HCT116 (cell line): ENCODE measurements around the gene TPGS1. TPM values are rescaled to one million over a fixed set of nuclear protein-coding genes. Genes with fewer than 3 reads are reported as not detected.

Source experiments
- ATAC-seq: fragments of 200-7000 bp; cut with Tn5 transposase; 2 replicates; pipeline ENCODE4 v1.9.1; 2020; ENCODE audit warnings: mild to moderate bottlenecking, moderate library complexity
- BruUV-seq: library from RNA; stranded (reverse); fragments of 400-500 nt; replicated peaks from 2 replicates; lab custom pipeline; 2021; lab: Mats Ljungman, UMichigan
- CTCF ChIA-PET: fragments of 300-600 bp; sonication (Branson Sonifier 250); formaldehyde crosslinking; loops from one replicate; lab custom pipeline; 2021; ENCODE audit warnings: antibody characterized with exemption; lab: Charles Lee
- POLR2A ChIA-PET: fragments of 300-600, 350-600 bp; sonication (Branson Sonifier 250); formaldehyde crosslinking; loops from one replicate; lab custom pipeline; 2021; ENCODE audit warnings: antibody characterized with exemption; lab: Charles Lee
- RAD21 ChIA-PET, 2 experiments: fragments of 300-600 bp; sonication (Branson Sonifier 250); formaldehyde crosslinking; loops; one replicate each; lab custom pipeline; 2023; ENCODE audit warnings: low total read pairs in 2 of 2; ENCODE audit not compliant: uncharacterized antibody in 2 of 2, unreplicated experiment in 2 of 2, low non-redundant PET in 1 of 2; lab: Charles Lee
- DNase-seq: peaks from one replicate; pipeline ENCODE4 v3.0.0-alpha.2; 2010; ENCODE audit warnings: low read depth, low spot score
- H2AFZ ChIP-seq: fragments of 200-600 bp; shearing (Covaris generic), sonication (generic); 2 replicates; pipeline ENCODE4 v1.6.1; 2017; ENCODE audit warnings: low read depth, mixed run types, mixed read lengths, antibody characterized with exemption, low read length; ENCODE audit not compliant: poor library complexity, severe bottlenecking
- H3K27ac ChIP-seq: 2 replicates; pipeline ENCODE4 v1.5.1; 2012; ENCODE audit warnings: low read depth, low read length
- H3K27me3 ChIP-seq: fragments of 200-600 bp; sonication (generic); 2 replicates; pipeline ENCODE4 v1.6.1; 2016; ENCODE audit warnings: mixed run types, low read length, mixed read lengths; ENCODE audit not compliant: insufficient read depth
- H3K36me3 ChIP-seq, 2 experiments: fragments of 200-500 bp in 1 of 2; fragments of 200-600 bp in 1 of 2; sonication (Bioruptor generic) in 1 of 2; sonication (generic) in 1 of 2; 2 replicates each; pipeline versions ENCODE4 v1.5.1 to v1.6.1; 2014 to 2016; ENCODE audit warnings: low read length in 2 of 2, inconsistent platforms in 1 of 2, mixed read lengths in 1 of 2, mixed run types in 1 of 2; ENCODE audit not compliant: insufficient read depth in 2 of 2, control insufficient read depth in 1 of 2
- H3K4me1 ChIP-seq, 2 experiments: fragments of 200-600 bp in 1 of 2; sonication (generic) in 1 of 2; 2 replicates each; pipeline versions ENCODE4 v1.5.1 to v1.6.1; 2012 to 2017; ENCODE audit warnings: low read length in 2 of 2, inconsistent platforms in 1 of 2, mild to moderate bottlenecking in 1 of 2, mixed read lengths in 1 of 2, mixed run types in 1 of 2, moderate library complexity in 1 of 2; ENCODE audit not compliant: insufficient read depth in 2 of 2, control insufficient read depth in 1 of 2
- H3K4me2 ChIP-seq: fragments of 200-600 bp; sonication (generic); 2 replicates; pipeline ENCODE4 v1.6.1; 2017; ENCODE audit warnings: mixed run types, low read length, mixed read lengths
- H3K4me3 ChIP-seq, 2 experiments: fragments of 200-600 bp in 1 of 2; sonication (generic) in 1 of 2; replicated peaks in 1 of 2; 2 replicates each; pipeline ENCODE4 v1.5.1; 2011 to 2016; ENCODE audit warnings: low read length in 2 of 2, control low read depth in 1 of 2, low read depth in 1 of 2, mild to moderate bottlenecking in 1 of 2, mixed read lengths in 1 of 2, mixed run types in 1 of 2
- H3K79me2 ChIP-seq: fragments of 200-600 bp; sonication (generic); 2 replicates; pipeline ENCODE4 v1.6.1; 2017; ENCODE audit warnings: mild to moderate bottlenecking, mixed run types, low read length, moderate library complexity, mixed read lengths; ENCODE audit not compliant: insufficient read depth
- H3K9ac ChIP-seq: fragments of 200-600 bp; sonication (generic); 2 replicates; pipeline ENCODE4 v1.6.1; 2016; ENCODE audit warnings: low read length, mixed read lengths
- H3K9me2 ChIP-seq: fragments of 200-600 bp; sonication (generic), shearing (Covaris generic); 2 replicates; pipeline ENCODE4 v1.6.1; 2017; ENCODE audit warnings: mixed run types, mild to moderate bottlenecking, moderate library complexity; ENCODE audit not compliant: insufficient read depth
- H3K9me3 ChIP-seq, 2 experiments: fragments of 200-500 bp in 1 of 2; fragments of 200-600 bp in 1 of 2; sonication (Bioruptor generic) in 1 of 2; sonication (generic) in 1 of 2; 2 replicates each; pipeline ENCODE4 v1.6.1; 2014 to 2017; ENCODE audit warnings: low read length in 2 of 2, mixed read lengths in 2 of 2, inconsistent platforms in 1 of 2, low read depth in 1 of 2, mild to moderate bottlenecking in 1 of 2, mixed run types in 1 of 2, moderate library complexity in 1 of 2; ENCODE audit not compliant: control insufficient read depth in 1 of 2, insufficient read depth in 1 of 2
- H4K20me1 ChIP-seq: fragments of 200-600 bp; sonication (generic), shearing (Covaris generic); 2 replicates; pipeline ENCODE4 v1.6.1; 2017; ENCODE audit warnings: mixed run types, mild to moderate bottlenecking, moderate library complexity; ENCODE audit not compliant: insufficient read depth
- EGR1 ChIP-seq: IDR thresholded peaks from 2 replicates; pipeline ENCODE4 v1.6.1; 2012; ENCODE audit warnings: low read depth
- EZH2 ChIP-seq: fragments of 200-600 bp; sonication (generic); IDR thresholded peaks from 2 replicates; pipeline ENCODE4 v1.6.1; 2017; ENCODE audit warnings: antibody characterized with exemption, mixed run types
- EZH2phosphoT487 ChIP-seq: fragments of 200-600 bp; IDR thresholded peaks from 2 replicates; pipeline ENCODE4 v1.6.1; 2018; ENCODE audit warnings: antibody characterized with exemption, borderline replicate concordance
- FOSL1 ChIP-seq: IDR thresholded peaks from 2 replicates; pipeline ENCODE4 v1.6.1; 2012; ENCODE audit warnings: low read depth
- RAD21 ChIP-seq: IDR thresholded peaks from 2 replicates; pipeline ENCODE4 v1.6.1; 2012; ENCODE audit warnings: low read depth, mild to moderate bottlenecking
- SP1 ChIP-seq: IDR thresholded peaks from 2 replicates; pipeline ENCODE4 v1.6.1; 2012; ENCODE audit warnings: low read depth
- TCF7L2 ChIP-seq: IDR thresholded peaks from 2 replicates; pipeline ENCODE4 v1.7.0; 2011; ENCODE audit warnings: borderline replicate concordance, inconsistent platforms; ENCODE audit not compliant: insufficient read depth, insufficient read length; ENCODE audit errors: extremely low read depth
- ZFX ChIP-seq: fragments of 450-650 bp; IDR thresholded peaks from 2 replicates; pipeline ENCODE4 v1.6.1; 2017
- ZNF274 ChIP-seq: fragments of 200-500 bp; sonication (Bioruptor generic); IDR thresholded peaks from 2 replicates; pipeline ENCODE4 v1.6.1; 2014; ENCODE audit warnings: mild to moderate bottlenecking, low read depth, low read length, inconsistent platforms
- intact Hi-C: fragments of 100-400 bp; cut with micrococcal nuclease; formaldehyde crosslinking; loops from 2 replicates; pipeline ENCODE4 v1.10.0; 2022
- total RNA-seq: library from RNA; stranded (reverse); gene quantifications from one replicate; pipeline ENCODE4 v1.2.1, GENCODE V29; 2021; ENCODE audit not compliant: unreplicated experiment
- TF ChIP-seq, protein P1 (sequence below): IDR thresholded peaks from 2 replicates; pipeline ENCODE4 v1.6.1; 2011; ENCODE audit warnings: mild to moderate bottlenecking, low read length, moderate library complexity; ENCODE audit not compliant: insufficient replicate concordance; ENCODE audit errors: extremely low read depth
- TF ChIP-seq, protein P2 (sequence below), 3 experiments: fragments of 200-600 bp in 1 of 3; sonication (generic) in 1 of 3; IDR thresholded peaks in 2 of 3; conservative IDR thresholded peaks in 1 of 3; 2 replicates each; pipeline ENCODE4 v1.5.1; 2012 to 2017; ENCODE audit warnings: low read depth in 2 of 3, low read length in 2 of 3, antibody characterized with exemption in 1 of 3, borderline replicate concordance in 1 of 3, control low read depth in 1 of 3, mild to moderate bottlenecking in 1 of 3, mixed read lengths in 1 of 3, mixed run types in 1 of 3, moderate library complexity in 1 of 3; ENCODE audit not compliant: insufficient read depth in 1 of 3
- TF ChIP-seq, protein P3 (sequence below): IDR thresholded peaks from 2 replicates; pipeline ENCODE4 v1.6.1; 2012; ENCODE audit warnings: low read depth

Gene TPGS1
- total RNA-seq, 1 experiment from 2014 or later = 19.1 TPM

DNA sequence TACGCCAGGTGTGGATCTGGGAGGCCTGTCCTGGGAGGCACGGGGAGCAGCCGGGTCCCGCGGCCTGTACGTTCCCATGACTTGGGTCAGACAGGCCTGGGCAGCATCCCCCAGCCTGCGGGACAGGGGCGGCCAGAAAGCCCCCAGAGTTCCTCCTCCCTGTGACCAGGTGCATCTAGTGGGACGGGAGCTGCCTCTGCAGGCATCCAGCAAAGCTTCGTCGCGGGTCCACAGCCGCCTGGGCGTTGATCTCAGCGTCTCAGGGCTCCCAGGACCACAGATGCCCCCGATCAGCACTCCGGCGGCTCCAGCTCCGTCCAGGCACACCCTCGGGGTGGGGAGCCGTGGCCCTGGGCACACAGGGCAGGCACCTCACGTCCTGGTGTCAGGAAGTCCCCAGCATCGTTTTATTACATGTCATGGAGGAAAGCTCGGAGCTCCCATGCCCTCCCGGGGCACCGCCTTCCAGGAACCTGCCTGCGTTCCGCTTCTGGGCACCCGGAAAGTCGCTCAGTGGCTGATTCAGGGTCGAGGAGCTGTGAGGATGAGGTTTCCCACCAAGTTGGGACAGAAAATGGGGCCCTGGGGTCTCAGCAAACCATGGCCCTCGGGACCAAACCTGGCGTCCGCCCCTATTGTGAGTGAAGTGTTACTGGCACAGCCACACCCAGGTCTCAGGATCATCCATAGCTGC is 35.0 kb downstream of the TPGS1 start:
- no peaks in the 10 kb centered on the region for H4K20me1 ChIP-seq
- H2AFZ ChIP-seq = no peak overlapping the region
- H3K79me2 ChIP-seq = peaks cover 3% of the 10 kb centered on the region; the same call in 1 of the 2 replicates
- no peaks in the 10 kb centered on the region for H3K9me2 ChIP-seq
- no peak for DNase-seq
- no peak overlapping the region for H3K9ac ChIP-seq
- no peak overlapping the region for H3K4me3 ChIP-seq
- H3K36me3 ChIP-seq = peaks cover 12% of the 10 kb centered on the region in 2 experiments; a peak in 3 of 4 replicates
- no peak overlapping the region for H3K4me2 ChIP-seq
- ChIA-PET POLR2A (interaction anchor here (1.7 kb wide), 1 partner anchor 10 kb away, joined by 5 read pairs; no protein-coding TSS in a partner anchor), CTCF (no interaction called here), RAD21 (no interaction called here)
- no TSS peak for BruUV-seq
- peaks cover 0 to 10% of the 10 kb centered on the region in 2 experiments; a peak in 1 of 4 replicates for H3K4me1 ChIP-seq
- H3K9me3 ChIP-seq = no peaks in the 10 kb centered on the region
- H3K27ac ChIP-seq = no peak overlapping the region
- no peaks in the 10 kb centered on the region for H3K27me3 ChIP-seq
- intact Hi-C loops = no loop called here
- ATAC-seq = no peak
- no peak for TF ChIP-seq EZH2
- no peak for TF ChIP-seq EGR1
- TF ChIP-seq, protein P1, sequence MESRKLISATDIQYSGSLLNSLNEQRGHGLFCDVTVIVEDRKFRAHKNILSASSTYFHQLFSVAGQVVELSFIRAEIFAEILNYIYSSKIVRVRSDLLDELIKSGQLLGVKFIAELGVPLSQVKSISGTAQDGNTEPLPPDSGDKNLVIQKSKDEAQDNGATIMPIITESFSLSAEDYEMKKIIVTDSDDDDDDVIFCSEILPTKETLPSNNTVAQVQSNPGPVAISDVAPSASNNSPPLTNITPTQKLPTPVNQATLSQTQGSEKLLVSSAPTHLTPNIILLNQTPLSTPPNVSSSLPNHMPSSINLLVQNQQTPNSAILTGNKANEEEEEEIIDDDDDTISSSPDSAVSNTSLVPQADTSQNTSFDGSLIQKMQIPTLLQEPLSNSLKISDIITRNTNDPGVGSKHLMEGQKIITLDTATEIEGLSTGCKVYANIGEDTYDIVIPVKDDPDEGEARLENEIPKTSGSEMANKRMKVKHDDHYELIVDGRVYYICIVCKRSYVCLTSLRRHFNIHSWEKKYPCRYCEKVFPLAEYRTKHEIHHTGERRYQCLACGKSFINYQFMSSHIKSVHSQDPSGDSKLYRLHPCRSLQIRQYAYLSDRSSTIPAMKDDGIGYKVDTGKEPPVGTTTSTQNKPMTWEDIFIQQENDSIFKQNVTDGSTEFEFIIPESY = no peak
- TF ChIP-seq, protein P2, sequence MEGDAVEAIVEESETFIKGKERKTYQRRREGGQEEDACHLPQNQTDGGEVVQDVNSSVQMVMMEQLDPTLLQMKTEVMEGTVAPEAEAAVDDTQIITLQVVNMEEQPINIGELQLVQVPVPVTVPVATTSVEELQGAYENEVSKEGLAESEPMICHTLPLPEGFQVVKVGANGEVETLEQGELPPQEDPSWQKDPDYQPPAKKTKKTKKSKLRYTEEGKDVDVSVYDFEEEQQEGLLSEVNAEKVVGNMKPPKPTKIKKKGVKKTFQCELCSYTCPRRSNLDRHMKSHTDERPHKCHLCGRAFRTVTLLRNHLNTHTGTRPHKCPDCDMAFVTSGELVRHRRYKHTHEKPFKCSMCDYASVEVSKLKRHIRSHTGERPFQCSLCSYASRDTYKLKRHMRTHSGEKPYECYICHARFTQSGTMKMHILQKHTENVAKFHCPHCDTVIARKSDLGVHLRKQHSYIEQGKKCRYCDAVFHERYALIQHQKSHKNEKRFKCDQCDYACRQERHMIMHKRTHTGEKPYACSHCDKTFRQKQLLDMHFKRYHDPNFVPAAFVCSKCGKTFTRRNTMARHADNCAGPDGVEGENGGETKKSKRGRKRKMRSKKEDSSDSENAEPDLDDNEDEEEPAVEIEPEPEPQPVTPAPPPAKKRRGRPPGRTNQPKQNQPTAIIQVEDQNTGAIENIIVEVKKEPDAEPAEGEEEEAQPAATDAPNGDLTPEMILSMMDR (IDR thresholded peaks at IDR 0.05 in 2 of 3, conservative IDR thresholded peaks at IDR 0.05 in 1 of 3; ENCODE audit: borderline replicate concordance in 1 of 3, insufficient read depth in 1 of 3, low read depth in 2 of 3, low read length in 2 of 3) = no peak
- no peak for TF ChIP-seq ZNF274
- TF ChIP-seq, protein P3, sequence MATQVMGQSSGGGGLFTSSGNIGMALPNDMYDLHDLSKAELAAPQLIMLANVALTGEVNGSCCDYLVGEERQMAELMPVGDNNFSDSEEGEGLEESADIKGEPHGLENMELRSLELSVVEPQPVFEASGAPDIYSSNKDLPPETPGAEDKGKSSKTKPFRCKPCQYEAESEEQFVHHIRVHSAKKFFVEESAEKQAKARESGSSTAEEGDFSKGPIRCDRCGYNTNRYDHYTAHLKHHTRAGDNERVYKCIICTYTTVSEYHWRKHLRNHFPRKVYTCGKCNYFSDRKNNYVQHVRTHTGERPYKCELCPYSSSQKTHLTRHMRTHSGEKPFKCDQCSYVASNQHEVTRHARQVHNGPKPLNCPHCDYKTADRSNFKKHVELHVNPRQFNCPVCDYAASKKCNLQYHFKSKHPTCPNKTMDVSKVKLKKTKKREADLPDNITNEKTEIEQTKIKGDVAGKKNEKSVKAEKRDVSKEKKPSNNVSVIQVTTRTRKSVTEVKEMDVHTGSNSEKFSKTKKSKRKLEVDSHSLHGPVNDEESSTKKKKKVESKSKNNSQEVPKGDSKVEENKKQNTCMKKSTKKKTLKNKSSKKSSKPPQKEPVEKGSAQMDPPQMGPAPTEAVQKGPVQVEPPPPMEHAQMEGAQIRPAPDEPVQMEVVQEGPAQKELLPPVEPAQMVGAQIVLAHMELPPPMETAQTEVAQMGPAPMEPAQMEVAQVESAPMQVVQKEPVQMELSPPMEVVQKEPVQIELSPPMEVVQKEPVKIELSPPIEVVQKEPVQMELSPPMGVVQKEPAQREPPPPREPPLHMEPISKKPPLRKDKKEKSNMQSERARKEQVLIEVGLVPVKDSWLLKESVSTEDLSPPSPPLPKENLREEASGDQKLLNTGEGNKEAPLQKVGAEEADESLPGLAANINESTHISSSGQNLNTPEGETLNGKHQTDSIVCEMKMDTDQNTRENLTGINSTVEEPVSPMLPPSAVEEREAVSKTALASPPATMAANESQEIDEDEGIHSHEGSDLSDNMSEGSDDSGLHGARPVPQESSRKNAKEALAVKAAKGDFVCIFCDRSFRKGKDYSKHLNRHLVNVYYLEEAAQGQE = no peak
- TF ChIP-seq RAD21 = no peak
- no peak for TF ChIP-seq FOSL1
- TF ChIP-seq ZFX = no peak
- TF ChIP-seq EZH2phosphoT487 = no peak
- TF ChIP-seq SP1 = no peak
- no peak for TF ChIP-seq TCF7L2
- TF ChIP-seq, all 23 proteins: peak for 0
